Measurements from ENCODE around the gene PAQR8.

DNA sequence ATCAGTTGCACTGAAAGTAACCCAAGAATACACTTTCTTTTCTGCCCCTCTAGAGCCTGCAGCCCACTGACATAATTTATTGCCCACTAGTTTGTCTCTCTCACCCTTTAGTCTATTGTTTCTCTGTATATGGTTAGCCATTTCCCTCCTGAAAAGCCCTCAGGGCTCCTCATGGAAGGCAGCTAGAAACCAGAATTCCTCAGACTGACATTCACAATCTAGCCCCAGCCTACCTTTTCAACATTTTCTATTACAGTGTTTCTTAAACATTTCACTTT is 21.4 kb upstream of the PAQR8 start:
- TF ChIP-seq, protein P1, sequence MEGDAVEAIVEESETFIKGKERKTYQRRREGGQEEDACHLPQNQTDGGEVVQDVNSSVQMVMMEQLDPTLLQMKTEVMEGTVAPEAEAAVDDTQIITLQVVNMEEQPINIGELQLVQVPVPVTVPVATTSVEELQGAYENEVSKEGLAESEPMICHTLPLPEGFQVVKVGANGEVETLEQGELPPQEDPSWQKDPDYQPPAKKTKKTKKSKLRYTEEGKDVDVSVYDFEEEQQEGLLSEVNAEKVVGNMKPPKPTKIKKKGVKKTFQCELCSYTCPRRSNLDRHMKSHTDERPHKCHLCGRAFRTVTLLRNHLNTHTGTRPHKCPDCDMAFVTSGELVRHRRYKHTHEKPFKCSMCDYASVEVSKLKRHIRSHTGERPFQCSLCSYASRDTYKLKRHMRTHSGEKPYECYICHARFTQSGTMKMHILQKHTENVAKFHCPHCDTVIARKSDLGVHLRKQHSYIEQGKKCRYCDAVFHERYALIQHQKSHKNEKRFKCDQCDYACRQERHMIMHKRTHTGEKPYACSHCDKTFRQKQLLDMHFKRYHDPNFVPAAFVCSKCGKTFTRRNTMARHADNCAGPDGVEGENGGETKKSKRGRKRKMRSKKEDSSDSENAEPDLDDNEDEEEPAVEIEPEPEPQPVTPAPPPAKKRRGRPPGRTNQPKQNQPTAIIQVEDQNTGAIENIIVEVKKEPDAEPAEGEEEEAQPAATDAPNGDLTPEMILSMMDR (IDR thresholded peaks at IDR 0.05; ENCODE audit: insufficient read depth, low read depth, low read length) = no peak
- TF ChIP-seq EZH2 (IDR thresholded peaks at IDR 0.05; ENCODE audit: insufficient read depth, low read length) = no peak
